ENCODE measurements around the gene SRSF9. TPM values are rescaled to one million over a fixed set of nuclear protein-coding genes. Genes with fewer than 3 reads are reported as not detected.
A peak's percentile ranks its signal among the peaks of the same experiment; 100 is the strongest.

SRSF9 gene
- total and polyA plus RNA-seq, 2 of the 13 experiments (the other 11 are each of a cell fraction or from before 2014, with no cell fraction given), result 125 to 144 TPM

- TF ChIP-seq ZNF687 (CRISPR knock-in tag; IDR thresholded peaks at IDR 0.05) (peak; percentile 85), STAT6 (CRISPR knock-in tag; IDR thresholded peaks at IDR 0.05; ENCODE audit: borderline replicate concordance) (no peak), ZNF431 (CRISPR knock-in tag; IDR thresholded peaks at IDR 0.05; ENCODE audit: borderline replicate concordance, low read depth) (no peak), HNF4G (IDR thresholded peaks at IDR 0.05; ENCODE audit: borderline replicate concordance, low read depth, low read length) (no peak), HNF4G (CRISPR knock-in tag; IDR thresholded peaks at IDR 0.05; ENCODE audit: borderline replicate concordance, low read depth) (peak; percentile 20; the same call in 1 of the 2 replicates), YEATS4 (CRISPR knock-in tag; IDR thresholded peaks at IDR 0.05; ENCODE audit: borderline replicate concordance) (peak; percentile 83; the same call in 1 of the 2 replicates), HOXA5 (CRISPR knock-in tag; IDR thresholded peaks at IDR 0.05) (no peak), PATZ1 (CRISPR knock-in tag; IDR thresholded peaks at IDR 0.05) (no peak; the same call in 1 of the 2 replicates), ZSCAN29 (CRISPR knock-in tag; conservative IDR thresholded peaks at IDR 0.05) (no peak), ZNF790 (CRISPR knock-in tag; IDR thresholded peaks at IDR 0.05; ENCODE audit: borderline replicate concordance) (no peak; the same call in 1 of the 2 replicates), SNAPC5 (CRISPR knock-in tag; IDR thresholded peaks at IDR 0.05; ENCODE audit: borderline replicate concordance) (no peak), TARDBP (CRISPR knock-in tag; IDR thresholded peaks at IDR 0.05) (0 out of 2 replicates have a peak, but pooled peaks have one; percentile 47), NFYB (CRISPR knock-in tag; IDR thresholded peaks at IDR 0.05) (peak; percentile 77), CHD2 (IDR thresholded peaks at IDR 0.05; ENCODE audit: low read depth, low read length) (no peak), ZNF260 (CRISPR knock-in tag; IDR thresholded peaks at IDR 0.05; ENCODE audit: borderline replicate concordance, low read depth) (no peak), FOXK2 (IDR thresholded peaks at IDR 0.05) (no peak), ARNT2 (CRISPR knock-in tag; IDR thresholded peaks at IDR 0.05; ENCODE audit: low read depth) (no peak), ZC3H4 (CRISPR knock-in tag; IDR thresholded peaks at IDR 0.05; ENCODE audit: borderline replicate concordance) (no peak), ZNF589 (CRISPR knock-in tag; conservative IDR thresholded peaks at IDR 0.05) (no peak), HNF4A (CRISPR knock-in tag; IDR thresholded peaks at IDR 0.05) (no peak)
These were observed 31.6 kb downstream of the SRSF9 start, which contains the start of gene COX6A1 (continued) for GRCh38 chr12:120437735-120438494.

Measured in HepG2 (cell line).